Epithelial cell of esophagus (primary cell): ENCODE measurements around the gene CD58.

ENCODE experiments used
- DNase-seq: peaks from one replicate; pipeline ENCODE4 v3.0.0; 2010; ENCODE audit warnings: low read depth
- H3K4me3 ChIP-seq: 2 replicates; pipeline ENCODE4 v1.5.1; 2011; ENCODE audit warnings: mild to moderate bottlenecking, low read length, control low read depth
- TF ChIP-seq, protein P1 (sequence below): IDR thresholded peaks from 2 replicates; pipeline ENCODE4 v1.5.1; 2011; ENCODE audit warnings: low read depth, mild to moderate bottlenecking, low read length, control low read depth, inconsistent platforms; ENCODE audit not compliant: insufficient read depth; ENCODE audit errors: missing control alignments

Gene CD58

GRCh38 chr1:116503546-116504307, 67.1 kb downstream of the CD58 start:
- TF ChIP-seq, protein P1, sequence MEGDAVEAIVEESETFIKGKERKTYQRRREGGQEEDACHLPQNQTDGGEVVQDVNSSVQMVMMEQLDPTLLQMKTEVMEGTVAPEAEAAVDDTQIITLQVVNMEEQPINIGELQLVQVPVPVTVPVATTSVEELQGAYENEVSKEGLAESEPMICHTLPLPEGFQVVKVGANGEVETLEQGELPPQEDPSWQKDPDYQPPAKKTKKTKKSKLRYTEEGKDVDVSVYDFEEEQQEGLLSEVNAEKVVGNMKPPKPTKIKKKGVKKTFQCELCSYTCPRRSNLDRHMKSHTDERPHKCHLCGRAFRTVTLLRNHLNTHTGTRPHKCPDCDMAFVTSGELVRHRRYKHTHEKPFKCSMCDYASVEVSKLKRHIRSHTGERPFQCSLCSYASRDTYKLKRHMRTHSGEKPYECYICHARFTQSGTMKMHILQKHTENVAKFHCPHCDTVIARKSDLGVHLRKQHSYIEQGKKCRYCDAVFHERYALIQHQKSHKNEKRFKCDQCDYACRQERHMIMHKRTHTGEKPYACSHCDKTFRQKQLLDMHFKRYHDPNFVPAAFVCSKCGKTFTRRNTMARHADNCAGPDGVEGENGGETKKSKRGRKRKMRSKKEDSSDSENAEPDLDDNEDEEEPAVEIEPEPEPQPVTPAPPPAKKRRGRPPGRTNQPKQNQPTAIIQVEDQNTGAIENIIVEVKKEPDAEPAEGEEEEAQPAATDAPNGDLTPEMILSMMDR = no peak
- no peak for DNase-seq
- H3K4me3 ChIP-seq = no peak overlapping the region

GRCh38 chr1:116502671-116503314, 68.0 kb downstream of the CD58 start:
- no peak for DNase-seq
- H3K4me3 ChIP-seq = no peak overlapping the region
- TF ChIP-seq, protein P1 = no peak

DNA sequence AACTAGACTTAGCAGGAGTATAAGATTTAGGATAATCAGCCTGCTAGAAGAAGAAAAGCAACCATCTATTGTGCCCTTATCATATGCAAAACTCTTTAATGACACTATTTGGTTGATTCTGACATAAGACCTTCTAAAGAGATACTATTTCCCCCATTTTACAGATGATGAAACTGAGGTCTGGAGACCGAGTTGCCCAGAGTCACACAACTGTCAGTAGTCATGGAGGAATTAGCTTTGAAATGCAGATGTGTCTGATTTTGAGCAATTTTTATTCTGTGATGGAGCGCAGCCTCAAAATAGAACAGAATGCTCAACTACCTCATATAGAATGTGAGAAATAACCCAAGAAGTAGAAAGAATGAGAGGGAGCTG, 69.0 kb downstream of the CD58 start:
- TF ChIP-seq, protein P1 = no peak
- no peak overlapping the region for H3K4me3 ChIP-seq
- DNase-seq = no peak

DNA sequence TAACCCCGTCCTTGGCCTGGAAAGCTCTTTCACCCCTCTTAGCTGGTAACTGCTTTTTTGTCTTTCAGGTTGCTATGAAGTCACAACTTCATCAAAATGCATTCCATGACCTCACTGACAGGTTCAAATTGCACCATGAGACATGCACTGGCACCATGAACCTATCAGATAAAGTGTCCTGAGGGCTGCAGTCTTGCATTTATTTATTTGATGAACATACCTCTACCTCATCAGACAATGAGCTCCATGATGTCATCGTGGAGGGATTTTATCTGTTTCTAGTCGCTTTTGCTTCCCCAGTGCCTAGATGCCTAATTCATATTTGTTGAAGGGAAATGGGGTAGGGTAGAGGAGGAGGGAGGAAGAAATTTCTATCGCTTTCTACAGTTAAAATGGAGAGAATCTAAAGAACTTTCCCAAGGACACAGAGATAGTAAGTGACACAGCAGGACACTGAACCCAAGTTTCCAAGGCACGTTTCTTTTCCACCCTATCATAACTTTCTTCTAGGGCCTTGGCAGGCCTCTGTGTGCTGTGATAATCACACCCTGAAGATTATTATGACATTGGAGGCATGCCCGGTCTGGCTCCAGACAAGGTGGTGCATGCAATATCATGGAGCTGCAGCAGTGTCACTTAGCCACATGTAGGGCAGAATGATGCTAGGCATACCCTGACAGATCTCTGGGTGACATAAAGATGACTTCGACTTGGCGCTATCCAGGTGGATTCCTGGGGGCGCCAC, 69.5 kb downstream of the CD58 start:
- TF ChIP-seq, protein P1 = no peak
- peak; percentile 73 for DNase-seq
- H3K4me3 ChIP-seq = no peak overlapping the region

GRCh38 chr1:116498789-116499628, 71.8 kb downstream of the CD58 start:
- H3K4me3 ChIP-seq = no peak overlapping the region
- peak; percentile 70 for DNase-seq
- TF ChIP-seq, protein P1 = peak; percentile 81

- no peak overlapping the region for H3K4me3 ChIP-seq
- no peak for DNase-seq
- TF ChIP-seq, protein P1 = no peak
Measured at GRCh38 chr1:116497656-116498055, 73.2 kb downstream of the CD58 start.
